Head of caudate nucleus (tissue), 42 donors: ENCODE results near the gene RRAD.
"Not testable (repeated sequence)": the region's sequence is repeated elsewhere in the genome, so short reads cannot be mapped to it uniquely, and the experiment has no call there.

Experiments
- DNase-seq, 42 donors: peaks; one replicate each; pipeline versions ENCODE4 v3.0.0 to v3.0.0-alpha.2; 2020 to 2021; ENCODE audit warnings: mixed read lengths in 7 of 42
- intact Hi-C: fragments of 100-400 bp; cut with DNase I; formaldehyde crosslinking; loops from one replicate; pipeline ENCODE4 v1.15.0; 2022

The RRAD gene

GRCh38 chr16:66953462-66954096 lies 28.2 kb upstream of the RRAD start:
- no peak for DNase-seq
- intact Hi-C loops = no loop called here

GRCh38 chr16:66952430-66953110 lies 27.2 kb upstream of the RRAD start:
- intact Hi-C loops = no loop called here
- no peak for DNase-seq

GRCh38 chr16:66950971-66951790 lies 25.8 kb upstream of the RRAD start:
- DNase-seq = no peak
- intact Hi-C loops = no loop called here

GRCh38 chr16:66950437-66950836 lies 25.1 kb upstream of the RRAD start:
- DNase-seq = no peak

GRCh38 chr16:66949472-66949871 lies 24.1 kb upstream of the RRAD start:
- intact Hi-C loops = loop anchor here (10.0 kb wide), 1 partner anchor 205 kb away; the partner anchor contains the start of genes B3GNT9, FBXL8 and TRADD

More at GRCh38 chr16:66950437-66950836, 25.1 kb upstream of the RRAD start:
- intact Hi-C loops = no loop called here

GRCh38 chr16:66948837-66949225 lies 23.5 kb upstream of the RRAD start:
- DNase-seq = no peak
- intact Hi-C loops = loop anchor here (10.0 kb wide), 1 partner anchor 206 kb away; the partner anchor contains the start of genes B3GNT9, FBXL8 and TRADD

More at GRCh38 chr16:66949472-66949871, 24.1 kb upstream of the RRAD start:
- no peak for DNase-seq

- peak in 8 of 42 donors; percentile 8 to 52 (median 22) for DNase-seq
- intact Hi-C loops = loop anchor here (10.0 kb wide), 1 partner anchor 207 kb away; the partner anchor contains the start of genes B3GNT9, FBXL8 and TRADD
Observed at GRCh38 chr16:66948134-66948836, 22.9 kb upstream of the RRAD start.

- intact Hi-C loops = loop anchor here (10.0 kb wide), 1 partner anchor 207 kb away; the partner anchor contains the start of genes B3GNT9, FBXL8 and TRADD
Observed at GRCh38 chr16:66947302-66948065, 22.1 kb upstream of the RRAD start.

GRCh38 chr16:66946974-66947301 lies 21.6 kb upstream of the RRAD start:
- DNase-seq = no peak
- intact Hi-C loops = loop anchor here (10.0 kb wide), 1 partner anchor 208 kb away; the partner anchor contains the start of genes B3GNT9, FBXL8 and TRADD

More at GRCh38 chr16:66947302-66948065, 22.1 kb upstream of the RRAD start:
- DNase-seq = peak; percentile 37 to 94 (median 86)

GRCh38 chr16:66946541-66946940 lies 21.2 kb upstream of the RRAD start:
- intact Hi-C loops = loop anchor here (10.0 kb wide), 1 partner anchor 208 kb away; the partner anchor contains the start of genes B3GNT9, FBXL8 and TRADD
- DNase-seq = no peak

- no peak for DNase-seq
- intact Hi-C loops = loop anchor here (10.0 kb wide), 1 partner anchor 209 kb away; the partner anchor contains the start of genes B3GNT9, FBXL8 and TRADD
Observed at GRCh38 chr16:66945939-66946338, 20.6 kb upstream of the RRAD start.

- DNase-seq = not testable (repeated sequence)
- intact Hi-C loops = loop anchor here (10.0 kb wide), 1 partner anchor 210 kb away; the partner anchor contains the start of genes B3GNT9, FBXL8 and TRADD
Observed at GRCh38 chr16:66944971-66945370, 19.6 kb upstream of the RRAD start.

GRCh38 chr16:66944054-66944441 lies 18.7 kb upstream of the RRAD start:
- intact Hi-C loops = loop anchor here (10.0 kb wide), 1 partner anchor 211 kb away; the partner anchor contains the start of genes B3GNT9, FBXL8 and TRADD
- DNase-seq = no peak

GRCh38 chr16:66943426-66944053 lies 18.2 kb upstream of the RRAD start:
- no peak for DNase-seq
- intact Hi-C loops = loop anchor here (10.0 kb wide), 1 partner anchor 211 kb away; the partner anchor contains the start of genes B3GNT9, FBXL8 and TRADD

GRCh38 chr16:66942981-66943380 lies 17.6 kb upstream of the RRAD start:
- no peak for DNase-seq
- intact Hi-C loops = loop anchor here (10.0 kb wide), 1 partner anchor 212 kb away; the partner anchor contains the start of genes B3GNT9, FBXL8 and TRADD

GRCh38 chr16:66940236-66940635 lies 14.9 kb upstream of the RRAD start:
- no peak for DNase-seq
- intact Hi-C loops = loop anchor here (10.0 kb wide), 1 partner anchor 215 kb away; the partner anchor contains the start of genes B3GNT9, FBXL8 and TRADD

- intact Hi-C loops = no loop called here
- DNase-seq = no peak
Observed at GRCh38 chr16:66939366-66939765, 14.0 kb upstream of the RRAD start.
